OCI-LY3 (cell line): ENCODE measurements around the gene FMO4.

Experiments used
- H2AFZ ChIP-seq: fragments of 200-600, 300-600 bp; shearing (Covaris generic); 2 replicates; pipeline ENCODE4 v1.6.0; 2014; ENCODE audit warnings: antibody characterized with exemption, low read depth, low read length
- H3K27ac ChIP-seq: fragments of 200-600, 300-600 bp; sonication (generic); 2 replicates; pipeline ENCODE4 v1.5.1; 2014; ENCODE audit warnings: mild to moderate bottlenecking, low read length, moderate library complexity, mixed read lengths
- H3K27me3 ChIP-seq: fragments of 200-600, 300-600 bp; sonication (generic); 2 replicates; pipeline ENCODE4 v1.6.1; 2014; ENCODE audit warnings: low read depth, low read length, mixed read lengths
- H3K36me3 ChIP-seq: fragments of 200-600, 300-600 bp; sonication (generic); replicated peaks from 2 replicates; pipeline ENCODE3; 2014; ENCODE audit warnings: low read depth, low read length, mixed read lengths
- H3K4me1 ChIP-seq: fragments of 300-600, 200-600 bp; sonication (generic); 2 replicates; pipeline ENCODE4 v1.6.1; 2014; ENCODE audit warnings: low read length, mixed read lengths
- H3K4me2 ChIP-seq: fragments of 200-600, 300-600 bp; sonication (generic); 2 replicates; pipeline ENCODE4 v1.6.1; 2014; ENCODE audit warnings: low read length, mixed read lengths
- H3K4me3 ChIP-seq: fragments of 300-600, 200-600 bp; sonication (generic); 2 replicates; pipeline ENCODE4 v1.5.1; 2014; ENCODE audit warnings: antibody characterized with exemption, mild to moderate bottlenecking, low read length, moderate library complexity
- H3K79me2 ChIP-seq: fragments of 300-600, 200-600 bp; shearing (Covaris generic); 2 replicates; pipeline ENCODE4 v1.6.1; 2014; ENCODE audit warnings: mild to moderate bottlenecking, low read length, mixed read lengths
- H3K9ac ChIP-seq: fragments of 300-600, 200-600 bp; shearing (Covaris generic); 2 replicates; pipeline ENCODE4 v1.6.0; 2014; ENCODE audit warnings: mild to moderate bottlenecking, low read length, moderate library complexity
- H3K9me3 ChIP-seq: fragments of 200-600, 300-600 bp; shearing (Covaris generic); 2 replicates; pipeline ENCODE4 v1.6.1; 2014; ENCODE audit warnings: low read length, mixed read lengths; ENCODE audit not compliant: insufficient read depth
- H4K20me1 ChIP-seq: fragments of 200-600, 300-600 bp; sonication (generic); 2 replicates; pipeline ENCODE4 v1.6.1; 2016; ENCODE audit warnings: low read length, mixed read lengths; ENCODE audit not compliant: insufficient read depth
- CTCF ChIP-seq: fragments of 200-600, 300-600 bp; sonication (generic); IDR thresholded peaks from 2 replicates; pipeline ENCODE4 v1.5.1; 2014; ENCODE audit warnings: antibody characterized with exemption, low read length, low read depth
- EZH2phosphoT487 ChIP-seq: fragments of 200-600 bp; shearing (Covaris generic); IDR thresholded peaks from 2 replicates; pipeline ENCODE4 v1.6.1; 2018; ENCODE audit warnings: antibody characterized with exemption, mixed run types, low read depth

FMO4 gene

GRCh38 chr1:171295821-171296220 lies 18.2 kb upstream of the FMO4 start:
- H3K79me2 ChIP-seq = no peaks in the 10 kb centered on the region
- no peak overlapping the region for H2AFZ ChIP-seq
- H3K4me1 ChIP-seq = peaks cover 34% of the 10 kb centered on the region
- H3K4me2 ChIP-seq = peak overlapping the region; percentile 45; the same call in 1 of the 2 replicates
- H3K9me3 ChIP-seq = peaks cover 24% of the 10 kb centered on the region
- H4K20me1 ChIP-seq = no peaks in the 10 kb centered on the region
- H3K9ac ChIP-seq = no peak overlapping the region; the same call in 1 of the 2 replicates
- peaks cover 32% of the 10 kb centered on the region for H3K36me3 ChIP-seq
- no peak for TF ChIP-seq EZH2phosphoT487
- no peak for TF ChIP-seq CTCF
- H3K27ac ChIP-seq = peak overlapping the region; percentile 86
- H3K27me3 ChIP-seq = no peaks in the 10 kb centered on the region
- H3K4me3 ChIP-seq = no peak overlapping the region

DNA sequence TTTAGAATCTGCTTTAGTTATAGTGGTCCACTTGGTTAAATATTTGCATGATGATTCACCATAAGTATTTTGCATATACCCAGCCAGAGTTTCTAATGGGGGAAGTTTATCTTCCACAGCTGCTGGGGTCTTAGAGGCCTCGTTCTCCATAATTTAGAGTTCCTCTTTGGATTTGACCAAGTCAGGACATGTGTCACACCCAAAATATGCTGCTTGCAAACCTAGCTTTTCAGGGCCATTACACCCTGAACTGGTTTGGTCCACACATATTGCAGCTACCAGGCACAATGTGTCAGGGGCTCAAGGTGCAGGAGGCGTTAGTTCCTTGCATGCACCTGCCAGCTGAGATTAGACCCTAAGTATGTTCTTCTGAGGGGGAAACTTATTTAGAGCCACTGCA lies 17.1 kb upstream of the FMO4 start:
- Histone ChIP-seq H3K36me3 (peaks cover 39% of the 10 kb centered on the region), H3K4me1 (peaks cover 34% of the 10 kb centered on the region), H3K4me3 (peak overlapping the region; percentile 8; the same call in 1 of the 2 replicates), H3K9me3 (peaks cover 32% of the 10 kb centered on the region), H3K27ac (peak overlapping the region; percentile 86), H3K79me2 (no peaks in the 10 kb centered on the region), H4K20me1 (no peaks in the 10 kb centered on the region), H3K27me3 (no peaks in the 10 kb centered on the region), H3K4me2 (peak overlapping the region; percentile 45), H2AFZ (no peak overlapping the region), H3K9ac (peak overlapping the region; percentile 27; the same call in 1 of the 2 replicates)
- no peak for TF ChIP-seq EZH2phosphoT487
- no peak for TF ChIP-seq CTCF

- Histone ChIP-seq H3K36me3 (peaks cover 43% of the 10 kb centered on the region), H3K4me3 (no peak overlapping the region), H3K9ac (no peak overlapping the region), H3K79me2 (no peaks in the 10 kb centered on the region), H3K4me2 (no peak overlapping the region), H3K27me3 (no peaks in the 10 kb centered on the region), H3K27ac (no peak overlapping the region), H2AFZ (no peak overlapping the region), H4K20me1 (no peaks in the 10 kb centered on the region), H3K9me3 (peaks cover 35% of the 10 kb centered on the region), H3K4me1 (peaks cover 34% of the 10 kb centered on the region)
- TF ChIP-seq CTCF = no peak
- no peak for TF ChIP-seq EZH2phosphoT487
These were observed 15.3 kb upstream of the FMO4 start for GRCh38 chr1:171298696-171299095.

DNA sequence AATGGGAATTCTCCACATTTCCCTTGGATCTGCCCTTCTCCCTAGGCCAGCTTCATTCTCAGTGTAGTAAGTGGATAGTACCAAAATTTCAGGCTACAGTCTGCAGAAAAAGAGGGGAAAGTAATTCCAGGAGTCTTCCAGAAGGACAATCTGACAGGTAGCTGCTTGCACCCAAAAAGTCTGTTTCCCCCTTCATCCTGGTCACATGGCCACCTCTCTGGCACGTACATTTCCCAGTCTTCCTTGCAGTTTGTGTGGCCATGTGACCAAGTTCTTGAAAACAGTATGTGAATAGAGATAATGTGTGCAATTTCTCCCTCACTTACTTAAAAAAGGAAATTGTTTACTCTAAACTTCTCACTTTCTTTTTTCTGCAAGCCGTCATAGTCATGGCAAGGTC lies 14.6 kb upstream of the FMO4 start:
- Histone ChIP-seq H3K4me3 (no peak overlapping the region), H4K20me1 (no peaks in the 10 kb centered on the region), H3K4me2 (no peak overlapping the region), H3K9ac (no peak overlapping the region), H3K27me3 (no peaks in the 10 kb centered on the region), H3K36me3 (peaks cover 43% of the 10 kb centered on the region), H2AFZ (no peak overlapping the region), H3K79me2 (no peaks in the 10 kb centered on the region), H3K4me1 (peaks cover 34% of the 10 kb centered on the region), H3K9me3 (peaks cover 35% of the 10 kb centered on the region), H3K27ac (no peak overlapping the region)
- TF ChIP-seq EZH2phosphoT487 = no peak
- TF ChIP-seq CTCF = no peak
